ENCODE measurements around the gene SPATA1.
A peak's percentile ranks its signal among the peaks of the same experiment; 100 is the strongest.

The SPATA1 gene

DNA sequence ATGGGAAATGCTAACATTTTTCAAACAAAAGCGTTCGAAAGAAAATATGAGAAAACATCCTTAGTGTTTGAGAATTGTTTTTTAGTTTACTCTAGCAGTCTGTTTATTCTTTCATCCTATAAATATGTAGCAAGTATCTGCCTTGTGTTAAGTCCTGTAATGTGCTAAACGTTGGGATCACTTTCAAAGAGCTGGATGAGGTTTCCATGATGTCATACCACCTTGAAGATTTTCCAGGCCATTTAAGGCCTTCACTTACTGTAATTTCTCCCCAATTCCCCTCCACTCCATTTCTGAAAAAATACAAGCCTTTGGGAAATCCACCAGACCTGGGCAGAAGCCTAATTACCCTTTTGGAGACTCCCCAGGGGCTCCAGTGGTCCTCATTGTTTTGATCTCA lies 92.2 kb downstream of the SPATA1 start:
- no peak for DNase-seq

DNA sequence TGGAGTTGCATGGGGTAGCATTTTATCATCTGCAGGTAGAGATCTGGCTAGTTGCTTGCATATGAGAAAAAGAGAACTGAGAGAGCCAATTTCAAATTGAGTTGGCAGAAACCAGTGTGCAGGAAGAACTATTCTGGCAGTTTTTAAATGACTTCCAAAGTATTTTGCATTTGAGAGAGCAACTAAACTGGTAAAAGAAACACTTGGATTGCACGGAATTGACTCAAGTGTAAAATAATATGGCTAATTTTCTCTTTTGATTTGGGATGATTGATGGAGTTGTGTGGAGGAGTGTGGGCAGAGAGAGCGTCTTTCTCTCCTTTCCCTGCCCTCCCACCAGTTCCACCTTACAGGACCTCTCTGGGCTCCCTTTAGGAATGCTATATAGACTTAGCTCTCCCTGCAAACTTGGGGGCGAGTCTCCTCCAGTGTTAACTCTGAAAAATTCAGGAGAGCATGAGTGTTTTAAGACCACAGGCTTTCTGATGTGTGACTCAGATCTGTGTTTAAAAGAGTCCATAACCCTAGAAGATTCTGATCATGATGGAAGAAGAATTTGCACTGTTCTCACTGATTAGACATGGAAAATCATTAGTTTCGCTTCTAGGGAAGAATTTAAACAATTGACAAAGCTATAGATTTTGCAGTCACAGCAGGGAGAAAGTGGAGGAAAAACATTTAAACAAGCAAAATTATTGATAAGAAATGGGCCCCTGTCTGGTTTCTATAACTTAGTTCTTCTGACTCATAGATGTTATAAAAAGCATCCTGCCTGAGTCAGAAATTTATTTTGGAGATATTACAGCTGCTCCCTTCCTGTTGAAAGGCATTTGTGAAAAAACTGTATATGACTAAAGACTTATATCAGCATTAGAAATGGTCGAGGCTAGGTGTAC lies 92.9 kb downstream of the SPATA1 start:
- DNase-seq, result no peak

DNA sequence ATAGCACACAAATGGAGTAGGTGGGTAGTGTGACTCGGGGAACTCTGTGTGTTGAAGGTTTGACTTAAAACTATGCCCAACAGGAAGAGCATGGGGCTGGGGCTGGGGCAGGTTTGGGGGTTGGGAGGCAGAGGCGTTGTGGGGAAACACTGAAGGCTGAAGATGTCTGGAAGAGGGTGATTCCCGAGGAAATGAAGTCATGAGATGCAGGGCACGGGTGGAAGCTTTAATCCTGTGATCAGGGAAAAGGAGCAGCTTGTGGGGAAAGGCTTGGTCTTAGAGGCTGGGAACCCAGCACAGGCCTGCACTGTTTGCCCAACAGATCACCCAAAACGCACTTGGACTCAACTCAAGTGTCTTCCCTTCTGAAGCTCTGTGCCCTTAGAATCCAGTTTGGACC lies 94.6 kb downstream of the SPATA1 start:
- no peak for DNase-seq

DNA sequence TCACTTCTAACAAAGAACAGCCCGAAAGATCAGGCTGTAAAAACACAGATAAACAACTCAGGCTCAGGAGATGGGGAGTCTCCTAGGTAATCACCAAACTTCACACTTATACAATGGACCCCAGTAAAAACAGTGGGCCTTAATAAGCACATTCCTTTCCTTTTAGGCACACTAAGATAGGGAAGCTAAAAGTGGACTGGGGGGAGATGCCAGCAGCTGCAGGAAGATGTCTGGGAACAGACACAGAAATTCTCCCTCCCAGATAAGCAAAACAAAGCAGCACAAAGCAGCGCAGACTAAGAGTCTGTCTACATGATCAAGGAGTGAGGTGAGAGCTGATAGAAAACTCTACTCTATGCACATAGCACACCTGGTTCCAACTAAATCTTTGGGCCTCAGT lies 97.0 kb downstream of the SPATA1 start:
- DNase-seq, result no peak

DNA sequence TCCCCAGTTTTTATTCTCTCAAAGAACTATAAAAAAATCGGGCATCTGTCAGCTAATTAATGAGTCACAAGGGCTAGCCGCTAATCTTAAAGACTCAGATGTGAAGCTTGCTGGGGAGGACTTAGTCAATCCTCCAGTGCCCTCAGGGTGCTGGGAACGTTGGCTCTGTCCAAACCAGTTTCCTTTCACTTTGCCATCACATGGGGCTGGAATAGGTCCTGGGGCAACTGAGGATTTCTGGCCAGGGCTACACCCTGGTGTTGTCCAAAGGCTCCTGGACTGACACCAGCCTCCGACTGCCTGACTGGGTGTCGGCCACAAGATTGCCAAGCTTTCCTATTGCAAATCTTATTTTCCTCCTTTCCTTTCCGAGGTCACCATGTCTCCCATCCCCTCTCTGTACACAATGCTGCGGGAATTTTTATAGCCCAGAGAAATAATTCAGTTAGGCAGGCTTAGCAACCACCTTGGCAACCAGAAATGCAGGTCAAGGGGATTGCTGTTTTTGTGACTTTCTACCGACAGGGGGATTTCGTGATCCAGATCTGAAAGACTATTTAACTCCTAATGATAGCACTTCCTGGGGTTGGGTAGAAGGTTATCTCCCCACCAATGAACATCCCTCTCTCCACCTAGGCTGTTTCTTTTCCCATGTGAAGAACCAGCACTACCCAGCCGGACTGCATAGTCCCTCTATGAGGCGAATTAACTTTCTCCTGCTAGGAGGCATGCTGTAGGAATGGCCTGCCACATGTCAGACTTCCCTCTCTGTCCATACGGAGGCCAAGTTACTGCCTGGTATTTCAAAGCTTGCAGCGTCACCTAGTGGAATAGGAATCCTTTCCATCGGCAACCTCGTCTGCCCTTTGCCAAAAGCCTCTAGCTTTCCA lies 98.0 kb downstream of the SPATA1 start:
- no peak for DNase-seq

DNA sequence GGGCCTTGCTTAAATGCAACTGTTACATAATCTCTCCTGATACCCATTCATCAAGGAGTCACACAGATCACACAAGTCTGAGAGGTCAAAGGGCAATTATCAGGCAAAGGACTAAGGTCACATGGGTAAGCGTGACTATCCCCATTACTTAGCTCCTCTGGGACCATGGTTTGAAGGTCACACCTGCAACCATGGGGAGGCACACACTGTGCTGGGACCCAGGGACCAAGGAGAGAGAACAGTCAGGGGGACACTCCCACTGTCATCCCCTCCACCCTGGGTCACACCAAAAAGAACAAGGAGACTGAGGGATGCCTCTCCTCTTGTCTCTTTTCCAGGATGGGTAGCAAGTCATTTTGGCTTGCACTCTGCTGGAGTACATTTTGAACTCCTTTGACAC lies 99.0 kb downstream of the SPATA1 start:
- DNase-seq, result no peak

DNA sequence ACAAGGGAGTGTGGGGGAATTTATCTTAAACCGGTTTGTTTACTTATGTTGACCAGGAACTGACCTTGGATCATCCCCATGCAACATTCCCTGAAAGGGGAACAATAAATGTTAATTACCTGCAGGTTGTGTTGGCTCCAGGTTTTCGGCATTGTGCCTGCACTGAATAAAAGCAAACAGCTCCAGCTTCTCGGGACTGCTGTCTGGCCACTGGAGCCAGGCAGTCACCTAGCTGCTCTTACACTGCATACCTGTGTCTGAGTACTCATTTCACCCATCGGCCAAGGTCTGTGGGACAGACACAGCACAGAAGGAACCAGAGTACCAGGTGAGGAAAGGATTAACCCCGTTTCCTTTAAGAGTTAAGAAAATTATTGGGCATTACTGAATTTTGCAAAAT lies 100.8 kb downstream of the SPATA1 start:
- DNase-seq, result no peak

DNA sequence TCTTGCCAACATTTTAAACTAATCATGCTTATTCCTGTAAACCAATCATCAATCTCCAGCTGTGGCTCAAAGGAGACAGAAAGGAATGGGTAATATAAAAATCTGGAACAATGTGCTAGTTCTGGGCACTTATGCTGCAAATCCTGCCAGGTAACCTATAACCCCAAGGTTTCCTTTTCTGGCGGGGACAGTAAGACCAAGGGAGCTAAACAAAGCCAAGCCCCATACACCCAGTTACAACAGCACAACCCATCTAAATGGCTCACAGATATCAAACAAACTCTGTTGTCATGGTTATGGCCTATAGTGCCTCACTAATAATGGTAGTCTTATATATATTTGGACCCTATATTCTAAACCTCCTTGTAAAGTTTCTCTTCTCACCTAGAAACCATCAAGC lies 104.9 kb downstream of the SPATA1 start:
- DNase-seq, result no peak

DNA sequence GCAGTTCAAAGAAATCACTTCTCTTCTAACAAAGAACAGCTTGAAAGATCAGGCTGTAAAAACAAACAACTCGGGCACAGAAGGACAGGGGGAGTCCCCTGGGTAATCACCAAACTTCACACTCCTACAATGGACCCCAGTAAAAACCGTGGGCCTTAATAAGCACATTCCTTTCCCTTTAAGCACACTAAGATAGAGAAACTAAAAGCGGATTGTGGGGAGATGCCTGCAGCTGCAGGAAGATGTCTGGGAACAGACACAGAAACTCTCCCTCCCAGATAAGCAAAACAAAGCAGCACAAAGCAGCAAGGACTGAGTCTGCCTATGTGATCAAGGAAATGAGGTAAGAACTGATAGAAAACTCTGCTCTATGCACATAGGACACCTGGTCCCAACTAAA lies 105.6 kb downstream of the SPATA1 start:
- no peak for DNase-seq

DNA sequence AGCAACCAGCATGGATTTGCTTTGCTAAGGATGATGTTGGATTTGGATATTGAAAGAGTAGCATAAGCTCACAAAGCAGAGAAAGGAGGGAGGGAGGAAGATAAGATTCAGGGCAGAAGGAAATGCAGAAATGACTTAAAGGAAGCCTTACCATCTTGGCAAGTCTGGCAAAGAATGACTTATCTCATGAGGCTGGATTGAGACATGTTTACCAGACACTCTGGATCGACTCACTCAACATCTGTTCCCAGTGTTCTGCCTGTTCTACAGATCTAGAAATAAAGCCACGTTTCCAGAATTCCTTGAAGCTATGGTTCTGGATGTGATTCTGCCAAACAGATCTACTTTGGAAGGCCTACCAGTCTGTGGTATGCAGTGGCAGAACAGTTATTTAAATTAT lies 106.8 kb downstream of the SPATA1 start:
- no peak for DNase-seq

DNA sequence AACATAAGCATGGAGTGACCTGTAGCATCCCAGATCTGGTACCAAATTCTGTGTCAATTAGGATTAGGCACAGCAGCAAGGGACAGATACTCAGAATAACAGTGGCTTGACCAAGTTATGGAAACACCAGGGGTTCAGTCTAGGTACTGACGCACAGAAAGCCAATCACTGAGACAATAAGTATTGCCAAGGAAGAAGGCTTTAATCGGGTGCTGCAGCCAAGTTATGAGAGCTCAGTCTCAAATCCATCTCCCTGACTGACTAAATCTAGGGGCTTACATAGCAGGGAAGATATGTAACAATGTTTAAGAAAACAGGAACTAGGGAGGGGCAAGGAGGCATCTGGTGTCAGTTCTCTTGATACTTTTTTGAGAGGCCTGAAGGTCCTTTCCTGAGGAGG lies 107.7 kb downstream of the SPATA1 start:
- DNase-seq, result no peak

DNA sequence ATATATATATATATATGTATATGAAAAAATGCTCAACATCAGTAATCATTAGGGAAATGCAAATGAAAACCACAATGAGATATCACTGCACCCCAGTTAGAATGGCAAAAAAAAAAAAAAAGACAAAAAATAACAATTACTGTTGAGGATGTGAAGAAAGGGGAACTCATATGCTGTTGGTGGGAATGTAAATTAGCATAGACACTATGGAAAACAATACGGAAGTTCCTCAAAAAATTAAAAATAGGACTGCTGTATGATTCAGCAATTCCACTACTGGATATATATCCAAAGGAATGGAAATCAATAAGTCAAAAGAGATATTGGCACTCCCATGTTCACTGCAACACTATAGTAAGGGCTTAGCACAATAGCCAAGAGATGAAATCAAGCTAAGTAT lies 109.6 kb downstream of the SPATA1 start:
- peak; percentile 28 for DNase-seq
